Measurements from ENCODE around the gene PALLD. TPM values are rescaled to one million over a fixed set of nuclear protein-coding genes. Genes with fewer than 3 reads are reported as not detected.
A peak's percentile ranks its signal among the peaks of the same experiment; 100 is the strongest.

The PALLD gene
- total RNA-seq, 4 donors from 2014 or later = 93.3 to 214 (median 174) TPM

DNA sequence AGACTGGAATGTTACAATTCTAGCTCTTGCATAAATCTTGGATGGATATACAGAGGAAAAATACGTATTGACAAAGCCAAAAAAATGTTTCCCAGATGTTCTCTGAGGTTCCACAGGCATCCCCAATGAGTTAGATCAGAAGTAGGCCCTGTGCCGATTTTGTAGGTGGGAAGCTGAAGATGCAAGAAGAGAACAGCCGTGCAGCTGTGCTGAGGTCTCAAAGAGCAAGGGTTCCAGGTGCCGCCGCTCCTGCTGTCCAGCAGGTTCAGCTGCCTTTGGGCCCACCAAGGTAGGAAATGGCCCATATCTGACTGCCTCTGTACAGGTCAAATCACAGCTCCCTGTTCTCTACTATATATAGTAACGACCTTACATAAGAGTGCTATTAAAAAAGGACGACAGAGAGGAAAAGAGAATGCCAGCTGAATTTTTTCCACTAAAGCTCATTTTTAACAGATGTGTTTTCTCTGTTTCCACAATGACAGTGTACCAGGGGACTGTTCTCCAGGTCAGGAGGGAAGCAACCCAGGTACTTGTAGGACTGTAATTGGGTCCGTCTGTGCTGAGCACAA, 357.6 kb downstream of the PALLD start:
- H3K4me3 ChIP-seq = no peak overlapping the region

DNA sequence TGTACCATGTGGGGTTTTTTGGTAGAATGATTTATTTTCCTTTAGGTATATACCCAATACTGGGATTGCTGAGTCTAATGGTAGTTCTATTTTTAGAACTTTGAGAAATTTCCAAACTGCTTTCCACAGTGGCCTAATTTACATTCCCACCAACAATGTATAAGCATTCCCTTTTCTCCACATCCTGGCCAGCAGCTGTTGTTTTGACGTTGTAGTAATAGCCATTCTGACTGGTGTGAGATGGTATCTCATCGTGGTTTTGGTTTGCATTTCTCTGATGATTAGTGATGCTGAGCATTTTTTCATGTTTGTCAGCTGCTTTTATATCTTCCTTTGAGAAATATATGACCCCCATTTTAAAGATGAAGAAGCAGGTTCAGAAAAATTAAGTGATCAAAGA, 359.5 kb downstream of the PALLD start:
- H3K9me3 ChIP-seq = no peaks in the 10 kb centered on the region
- DNase-seq (ENCODE audit: low spot score in 2 of 2) = no peak
- H3K27me3 ChIP-seq = no peaks in the 10 kb centered on the region
- peaks cover 0 to 70% (median 12%) of the 10 kb centered on the region in 4 donors for H3K4me1 ChIP-seq
- no peak overlapping the region for H3K4me3 ChIP-seq
- TF ChIP-seq EP300 (IDR thresholded peaks at IDR 0.05) (no peak), POLR2A (IDR thresholded peaks at IDR 0.05) (no peak)
- TF ChIP-seq, protein P1, sequence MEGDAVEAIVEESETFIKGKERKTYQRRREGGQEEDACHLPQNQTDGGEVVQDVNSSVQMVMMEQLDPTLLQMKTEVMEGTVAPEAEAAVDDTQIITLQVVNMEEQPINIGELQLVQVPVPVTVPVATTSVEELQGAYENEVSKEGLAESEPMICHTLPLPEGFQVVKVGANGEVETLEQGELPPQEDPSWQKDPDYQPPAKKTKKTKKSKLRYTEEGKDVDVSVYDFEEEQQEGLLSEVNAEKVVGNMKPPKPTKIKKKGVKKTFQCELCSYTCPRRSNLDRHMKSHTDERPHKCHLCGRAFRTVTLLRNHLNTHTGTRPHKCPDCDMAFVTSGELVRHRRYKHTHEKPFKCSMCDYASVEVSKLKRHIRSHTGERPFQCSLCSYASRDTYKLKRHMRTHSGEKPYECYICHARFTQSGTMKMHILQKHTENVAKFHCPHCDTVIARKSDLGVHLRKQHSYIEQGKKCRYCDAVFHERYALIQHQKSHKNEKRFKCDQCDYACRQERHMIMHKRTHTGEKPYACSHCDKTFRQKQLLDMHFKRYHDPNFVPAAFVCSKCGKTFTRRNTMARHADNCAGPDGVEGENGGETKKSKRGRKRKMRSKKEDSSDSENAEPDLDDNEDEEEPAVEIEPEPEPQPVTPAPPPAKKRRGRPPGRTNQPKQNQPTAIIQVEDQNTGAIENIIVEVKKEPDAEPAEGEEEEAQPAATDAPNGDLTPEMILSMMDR (IDR thresholded peaks at IDR 0.05) = no peak
- H3K36me3 ChIP-seq = no peaks in the 10 kb centered on the region
- 41 to 58% methylated on average over 2 of the region's 2 CpGs for WGBS, 2 donors
- H3K27ac ChIP-seq = peak overlapping the region in 2 of 4 donors; percentile 14 to 73

More for the DNA sequence above, 357.6 kb downstream of the PALLD start:
- no peaks in the 10 kb centered on the region for H3K27me3 ChIP-seq
- peaks cover 0 to 70% (median 23%) of the 10 kb centered on the region in 4 donors for H3K4me1 ChIP-seq
- 51 to 54% methylated on average over 8 of the region's 8 CpGs for WGBS, 2 donors
- peak overlapping the region in 3 of 4 donors; percentile 40 to 72 (median 69) for H3K27ac ChIP-seq
- no peaks in the 10 kb centered on the region for H3K36me3 ChIP-seq
- no peaks in the 10 kb centered on the region for H3K9me3 ChIP-seq
- TF ChIP-seq, protein P1 (IDR thresholded peaks at IDR 0.05) = no peak
- peak in 1 of 2 donors; percentile 68 for TF ChIP-seq EP300 (IDR thresholded peaks at IDR 0.05)
- TF ChIP-seq POLR2A (IDR thresholded peaks at IDR 0.05) = no peak
- DNase-seq (ENCODE audit: low spot score in 2 of 2) = peak in 1 of 2 donors; percentile 60

DNA sequence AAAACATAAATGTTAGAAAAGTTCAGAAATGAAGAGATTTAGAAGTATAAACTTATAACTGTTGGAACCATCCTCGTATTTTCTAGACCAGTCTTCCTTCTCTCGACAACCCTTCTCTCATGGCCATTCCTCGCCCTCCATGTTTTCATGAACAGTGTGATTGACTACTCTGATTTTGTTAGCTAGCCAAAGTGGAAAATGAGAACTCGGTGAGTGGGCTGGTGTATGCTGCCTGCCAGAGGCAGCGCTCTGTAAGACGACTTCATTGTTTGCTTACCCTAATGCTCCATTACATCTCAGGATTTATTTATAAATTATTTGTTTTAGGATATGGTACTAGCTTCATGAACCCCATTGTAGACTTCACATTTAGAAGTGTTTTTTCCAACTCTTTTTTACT, 360.2 kb downstream of the PALLD start:
- peaks cover 0 to 76% (median 12%) of the 10 kb centered on the region in 4 donors for H3K4me1 ChIP-seq
- no peaks in the 10 kb centered on the region for H3K9me3 ChIP-seq
- WGBS, 2 donors = 54 to 59% methylated on average over 6 of the region's 6 CpGs
- peak overlapping the region in 2 of 4 donors; percentile 14 to 73 for H3K27ac ChIP-seq
- H3K4me3 ChIP-seq = no peak overlapping the region
- DNase-seq (ENCODE audit: low spot score in 2 of 2) = no peak
- no peaks in the 10 kb centered on the region for H3K27me3 ChIP-seq
- no peak for TF ChIP-seq EP300 (IDR thresholded peaks at IDR 0.05)
- TF ChIP-seq POLR2A (IDR thresholded peaks at IDR 0.05) = no peak
- TF ChIP-seq, protein P1 (IDR thresholded peaks at IDR 0.05) = no peak
- no peaks in the 10 kb centered on the region for H3K36me3 ChIP-seq

- peak in 1 of 2 donors; percentile 61 for DNase-seq (ENCODE audit: low spot score in 2 of 2)
- Histone ChIP-seq H3K27ac (peak overlapping the region in 2 of 4 donors; percentile 45 to 73), H3K9me3 (no peaks in the 10 kb centered on the region), H3K36me3 (no peaks in the 10 kb centered on the region), H3K4me1 (peaks cover 0 to 81% (median 12%) of the 10 kb centered on the region in 4 donors), H3K4me3 (no peak overlapping the region), H3K27me3 (no peaks in the 10 kb centered on the region)
- TF ChIP-seq POLR2A (IDR thresholded peaks at IDR 0.05) (no peak), EP300 (IDR thresholded peaks at IDR 0.05) (no peak)
- TF ChIP-seq, protein P1 (IDR thresholded peaks at IDR 0.05) = no peak
- 83% methylated on average over 5 of the region's 5 CpGs for WGBS, 2 donors
These were observed 360.9 kb downstream of the PALLD start for GRCh38 chr4:168857546-168858314.

GRCh38 chr4:168859100-168859499, 362.2 kb downstream of the PALLD start:
- H3K9me3 ChIP-seq = no peaks in the 10 kb centered on the region
- H3K4me1 ChIP-seq = peaks cover 0 to 73% (median 9%) of the 10 kb centered on the region in 4 donors
- no peak overlapping the region for H3K27ac ChIP-seq
- 84 to 88% methylated on average over 7 of the region's 7 CpGs for WGBS, 2 donors
- H3K36me3 ChIP-seq = no peaks in the 10 kb centered on the region
- no peak for DNase-seq (ENCODE audit: low spot score in 2 of 2)
- TF ChIP-seq POLR2A (IDR thresholded peaks at IDR 0.05) = no peak
- TF ChIP-seq, protein P1 (IDR thresholded peaks at IDR 0.05) = no peak
- no peak for TF ChIP-seq EP300 (IDR thresholded peaks at IDR 0.05)
- H3K4me3 ChIP-seq = no peak overlapping the region
- H3K27me3 ChIP-seq = no peaks in the 10 kb centered on the region
